A549 (cell line): Measurements from ENCODE around the gene GPR12. TPM values are rescaled to one million over a fixed set of nuclear protein-coding genes. Genes with fewer than 3 reads are reported as not detected.

Source experiments
- ATAC-seq, 2 experiments: fragments of 200-7000 bp in 1 of 2; fragments of >200 bp in 1 of 2; cut with Nextera tagmentation in 1 of 2; cut with Tn5 transposase in 1 of 2; 3 replicates each; pipeline versions ENCODE4 v1.8.0 to v1.9.1; 2018 to 2020; ENCODE audit warnings: mild to moderate bottlenecking in 1 of 2, moderate library complexity in 1 of 2
- CTCF ChIA-PET: fragments of 300-600 bp; sonication (Branson Sonifier 250); formaldehyde crosslinking; extraction: SDS; loops from one replicate; lab custom pipeline; 2021; ENCODE audit warnings: antibody characterized with exemption, inconsistent platforms; lab: Yijun Ruan, JAX
- POLR2A ChIA-PET: fragments of 350-600 bp; formaldehyde crosslinking; extraction: SDS; loops from one replicate; lab custom pipeline; 2021; ENCODE audit warnings: antibody characterized with exemption, inconsistent platforms; lab: Yijun Ruan, JAX
- DNase-seq, 2 experiments: peaks; one replicate each; pipeline versions ENCODE4 v3.0.0 to v3.0.0-alpha.2; 2011 to 2016; ENCODE audit warnings: low read depth in 1 of 2, low spot score in 1 of 2
- FAIRE-seq: peaks from 2 replicates; lab custom pipeline; 2011; peaks lifted over from hg19 to GRCh38; lab: Jason Lieb, UNC
- H3K27ac ChIP-seq, 2 experiments: fragments of >200 bp; sonication (Bioruptor Twin); formaldehyde crosslinking; 3 replicates each; pipeline ENCODE4 v1.5.1; 2016 to 2017
- H3K4me1 ChIP-seq: fragments of >200 bp; sonication (Bioruptor Twin); formaldehyde crosslinking; 3 replicates; pipeline ENCODE4 v1.6.1; 2016
- H3K4me2 ChIP-seq: fragments of >200 bp; sonication (Bioruptor Twin); formaldehyde crosslinking; 3 replicates; pipeline ENCODE4 v1.6.1; 2016
- H3K4me3 ChIP-seq: fragments of >200 bp; sonication (Bioruptor Twin); formaldehyde crosslinking; 3 replicates; pipeline ENCODE4 v1.5.1; 2016
- H3K9me3 ChIP-seq: fragments of >200 bp; sonication (Bioruptor Twin); formaldehyde crosslinking; 3 replicates; pipeline ENCODE4 v1.6.1; 2016
- BHLHE40 ChIP-seq: IDR thresholded peaks from 2 replicates; pipeline ENCODE4 v1.6.1; 2012; ENCODE audit warnings: low read depth, low read length, inconsistent platforms
- CBX2 ChIP-seq: fragments of 200-600 bp; sonication (generic); IDR thresholded peaks from 2 replicates; pipeline ENCODE4 v1.6.1; 2016; ENCODE audit warnings: low read depth, mild to moderate bottlenecking, borderline replicate concordance
- CHD4 ChIP-seq: fragments of 200-600 bp; sonication (generic); IDR thresholded peaks from 2 replicates; pipeline ENCODE4 v1.6.1; 2016; ENCODE audit warnings: antibody characterized with exemption, mild to moderate bottlenecking, borderline replicate concordance
- EHF ChIP-seq: fragments of 250-450 bp; sonication (Bioruptor Pico); IDR thresholded peaks from 2 replicates; pipeline ENCODE4 v1.5.0; 2020; ENCODE audit warnings: mild to moderate bottlenecking
- EHMT2 ChIP-seq: fragments of 200-600 bp; sonication (generic); IDR thresholded peaks from 2 replicates; pipeline ENCODE4 v1.6.1; 2016; ENCODE audit warnings: antibody characterized with exemption, low read depth, mild to moderate bottlenecking, moderate library complexity
- FOSB ChIP-seq: fragments of 250-450 bp; sonication (Bioruptor Pico); IDR thresholded peaks from 2 replicates; pipeline ENCODE4 v1.5.0; 2020; ENCODE audit warnings: mild to moderate bottlenecking, moderate library complexity
- FOSL2 ChIP-seq, 2 experiments: fragments of 450-650 bp in 1 of 2; fragments of >200 bp in 1 of 2; sonication (Bioruptor Twin) in 1 of 2; formaldehyde crosslinking; IDR thresholded peaks; 2 replicates each; pipeline versions ENCODE4 v1.5.0 to v1.6.1; 2016 to 2020; ENCODE audit warnings: mild to moderate bottlenecking in 1 of 2, moderate library complexity in 1 of 2
- HDAC2 ChIP-seq: fragments of 200-600 bp; sonication (generic); IDR thresholded peaks from 2 replicates; pipeline ENCODE4 v1.6.1; 2016
- HOXA7 ChIP-seq: fragments of 250-450 bp; sonication (Bioruptor Pico); IDR thresholded peaks from 2 replicates; pipeline ENCODE4 v1.5.0; 2020; ENCODE audit warnings: mild to moderate bottlenecking, moderate library complexity
- HOXB5 ChIP-seq: fragments of 250-450 bp; sonication (Bioruptor Pico); IDR thresholded peaks from 2 replicates; pipeline ENCODE4 v1.5.0; 2020; ENCODE audit warnings: mild to moderate bottlenecking, moderate library complexity
- JUN ChIP-seq, 2 experiments: fragments of >200 bp; sonication (Bioruptor Twin); formaldehyde crosslinking; IDR thresholded peaks; 2 replicates in 1 of 2; 3 replicates in 1 of 2; pipeline ENCODE4 v1.6.1; 2016 to 2017
- JUNB ChIP-seq: fragments of >200 bp; sonication (Bioruptor Twin); formaldehyde crosslinking; IDR thresholded peaks from 2 replicates; pipeline ENCODE4 v1.6.1; 2016
- KDM5A ChIP-seq: fragments of 200-600 bp; sonication (generic); IDR thresholded peaks from 2 replicates; pipeline ENCODE4 v1.6.1; 2016; ENCODE audit warnings: antibody characterized with exemption, mild to moderate bottlenecking
- MAFK ChIP-seq: fragments of 450-650 bp; IDR thresholded peaks from 2 replicates; pipeline ENCODE4 v1.6.1; 2014; ENCODE audit not compliant: partially characterized antibody
- MAZ ChIP-seq: fragments of 150-350 bp; IDR thresholded peaks from 2 replicates; pipeline ENCODE4 v1.6.1; 2014; ENCODE audit warnings: antibody characterized with exemption, low read depth, low read length, borderline replicate concordance
- MYC ChIP-seq: IDR thresholded peaks from 2 replicates; pipeline ENCODE4 v1.6.1; 2012; ENCODE audit warnings: mild to moderate bottlenecking, inconsistent platforms, low read length, improper control_type of control experiment, borderline replicate concordance
- NFE2L2 ChIP-seq: fragments of 150-350 bp; conservative IDR thresholded peaks from 2 replicates; pipeline ENCODE4 v1.6.1; 2014; ENCODE audit warnings: low read length
- NPAS2 ChIP-seq: fragments of 250-450 bp; sonication (Bioruptor Pico); IDR thresholded peaks from 2 replicates; pipeline ENCODE4 v1.8.0; 2022; ENCODE audit warnings: mild to moderate bottlenecking, moderate library complexity, borderline replicate concordance
- NR3C1 ChIP-seq: fragments of >200 bp; sonication (Bioruptor Twin); formaldehyde crosslinking; IDR thresholded peaks from 3 replicates; pipeline ENCODE4 v1.6.1; 2017
- RAD21 ChIP-seq, 2 experiments: fragments of >200 bp in 1 of 2; sonication (Bioruptor Twin) in 1 of 2; formaldehyde crosslinking in 1 of 2; IDR thresholded peaks in 1 of 2; conservative IDR thresholded peaks in 1 of 2; 2 replicates in 1 of 2; 3 replicates in 1 of 2; pipeline ENCODE4 v1.6.1; 2012 to 2018; ENCODE audit warnings: inconsistent platforms in 1 of 2
- RCOR1 ChIP-seq: fragments of 150-350 bp; IDR thresholded peaks from 2 replicates; pipeline ENCODE4 v1.6.1; 2014; ENCODE audit warnings: antibody characterized with exemption, low read length, low read depth
- RFX5 ChIP-seq: fragments of 450-650 bp; IDR thresholded peaks from 2 replicates; pipeline ENCODE4 v1.7.1; 2014; ENCODE audit warnings: antibody characterized with exemption, mild to moderate bottlenecking, moderate library complexity
- SREBF2 ChIP-seq: fragments of 450-650 bp; IDR thresholded peaks from 2 replicates; pipeline ENCODE4 v1.6.1; 2014; ENCODE audit warnings: mild to moderate bottlenecking, moderate library complexity
- TP53 ChIP-seq: fragments of 250-450 bp; sonication (Bioruptor Pico); IDR thresholded peaks from 2 replicates; pipeline ENCODE4 v1.5.0; 2021; ENCODE audit warnings: mild to moderate bottlenecking, moderate library complexity
- ZFP36 ChIP-seq: fragments of 450-650 bp; IDR thresholded peaks from 2 replicates; pipeline ENCODE4 v1.6.1; 2014; ENCODE audit warnings: borderline replicate concordance; ENCODE audit not compliant: partially characterized antibody
- ZNF302 ChIP-seq: fragments of 250-450 bp; sonication (Bioruptor Pico); IDR thresholded peaks from 2 replicates; pipeline ENCODE4 v1.9.0; 2021; ENCODE audit warnings: inconsistent platforms, mild to moderate bottlenecking, moderate library complexity
- WGBS: methylation state at CpG from one replicate; pipeline ENCODE4 v1.1.6; 2017; ENCODE audit errors: missing lambda C conversion rate; 5-methylcytosine and 5-hydroxymethylcytosine counted together
- polyA plus RNA-seq, 4 experiments: library from polyadenylated mRNA; depleted of rRNA in 3 of 4; stranded (reverse); fragments of >200 nt; fragmentation: RNase III in 1 of 4; extraction: RNeasy Plus Mini Kit Qiagen cat#74134 plus additional on column Dnase treatment in 1 of 4; gene quantifications; 2 replicates in 3 of 4; 3 replicates in 1 of 4; pipeline ENCODE4 v1.2.3, GENCODE V29; 2011 to 2017
- TF ChIP-seq, protein P1 (sequence below): fragments of 250-450 bp; sonication (Bioruptor Pico); IDR thresholded peaks from 2 replicates; pipeline ENCODE4 v1.5.0; 2021; ENCODE audit warnings: mild to moderate bottlenecking, moderate library complexity, borderline replicate concordance
- TF ChIP-seq, protein P2 (sequence below): IDR thresholded peaks from 2 replicates; pipeline ENCODE4 v1.6.1; 2012
- TF ChIP-seq, protein P3 (sequence below): fragments of >200 bp; sonication (Bioruptor Twin); formaldehyde crosslinking; IDR thresholded peaks from 2 replicates; pipeline ENCODE4 v1.6.1; 2016
- TF ChIP-seq, protein P4 (sequence below): fragments of 150-350 bp; IDR thresholded peaks from 2 replicates; pipeline ENCODE4 v1.6.1; 2014; ENCODE audit warnings: low read depth, mild to moderate bottlenecking, low read length

The GPR12 gene
- polyA plus RNA-seq, 2 of the 4 experiments (the other 2 are of a cell fraction) = not detected

DNA sequence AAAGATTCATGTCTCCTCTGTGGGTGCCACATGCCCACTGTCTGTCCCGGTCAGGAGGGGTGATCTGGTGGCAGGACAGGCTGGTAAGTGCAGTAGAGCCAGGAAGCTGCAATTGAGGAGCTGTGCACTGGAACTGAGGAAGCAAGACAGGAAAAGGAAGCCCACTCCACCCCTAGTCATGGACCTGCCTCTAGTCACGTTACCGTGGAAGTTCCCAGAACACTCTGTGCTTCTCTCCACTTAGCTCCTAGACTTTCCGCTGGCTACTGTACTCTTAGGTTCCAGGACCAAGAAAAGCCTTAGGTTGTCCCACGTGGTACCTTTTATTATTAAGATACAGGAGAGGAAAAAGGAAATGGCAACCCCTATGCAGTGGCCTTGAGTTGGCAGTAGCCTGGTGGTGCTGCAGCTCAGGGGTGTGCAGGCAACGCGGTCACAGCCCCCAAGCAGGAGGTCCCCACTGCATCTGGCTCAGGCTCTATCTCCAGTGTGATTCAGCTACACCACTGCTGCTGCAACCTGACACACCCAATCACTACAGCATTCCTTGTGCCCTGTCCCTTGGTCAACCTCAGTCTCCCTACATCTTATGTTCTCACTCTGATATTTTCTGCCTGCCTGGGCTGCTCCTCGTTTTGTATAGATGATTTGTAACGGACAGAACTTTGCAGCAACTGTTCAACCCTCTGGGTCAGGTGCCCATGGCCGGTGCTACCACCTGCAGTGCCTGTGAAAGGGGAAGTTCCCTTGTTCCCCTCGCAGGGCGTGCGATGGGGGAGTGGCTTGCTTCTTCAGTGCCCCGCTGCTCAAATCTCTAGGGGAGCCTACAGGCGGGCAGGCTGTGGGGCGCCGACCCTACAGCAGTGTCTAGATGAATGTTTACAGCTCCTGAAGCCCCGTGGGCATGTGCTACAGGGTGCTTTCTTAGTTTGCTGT, 24.4 kb upstream of the GPR12 start:
- 22% methylated on average over 8 of the region's 18 CpGs for WGBS
- CTCF ChIA-PET = no interaction called here
- no peak for DNase-seq
- TF ChIP-seq ZFP36 = no peak
- TF ChIP-seq JUN (IDR thresholded peaks at IDR 0.05) = no peak
- TF ChIP-seq CHD4 = no peak
- TF ChIP-seq, protein P1, sequence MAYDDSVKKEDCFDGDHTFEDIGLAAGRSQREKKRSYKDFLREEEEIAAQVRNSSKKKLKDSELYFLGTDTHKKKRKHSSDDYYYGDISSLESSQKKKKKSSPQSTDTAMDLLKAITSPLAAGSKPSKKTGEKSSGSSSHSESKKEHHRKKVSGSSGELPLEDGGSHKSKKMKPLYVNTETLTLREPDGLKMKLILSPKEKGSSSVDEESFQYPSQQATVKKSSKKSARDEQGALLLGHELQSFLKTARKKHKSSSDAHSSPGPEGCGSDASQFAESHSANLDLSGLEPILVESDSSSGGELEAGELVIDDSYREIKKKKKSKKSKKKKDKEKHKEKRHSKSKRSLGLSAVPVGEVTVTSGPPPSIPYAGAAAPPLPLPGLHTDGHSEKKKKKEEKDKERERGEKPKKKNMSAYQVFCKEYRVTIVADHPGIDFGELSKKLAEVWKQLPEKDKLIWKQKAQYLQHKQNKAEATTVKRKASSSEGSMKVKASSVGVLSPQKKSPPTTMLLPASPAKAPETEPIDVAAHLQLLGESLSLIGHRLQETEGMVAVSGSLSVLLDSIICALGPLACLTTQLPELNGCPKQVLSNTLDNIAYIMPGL (CRISPR knock-in tag) = no peak
- no peak for TF ChIP-seq NFE2L2
- TF ChIP-seq NR3C1 = no peak
- no peak for TF ChIP-seq NPAS2 (CRISPR knock-in tag)
- TF ChIP-seq CBX2 = no peak
- TF ChIP-seq ZNF302 (CRISPR knock-in tag) = no peak
- no peak for TF ChIP-seq EHF (CRISPR knock-in tag)
- no peak for TF ChIP-seq HOXB5 (CRISPR knock-in tag)
- no peak for TF ChIP-seq MAZ
- TF ChIP-seq, protein P2, sequence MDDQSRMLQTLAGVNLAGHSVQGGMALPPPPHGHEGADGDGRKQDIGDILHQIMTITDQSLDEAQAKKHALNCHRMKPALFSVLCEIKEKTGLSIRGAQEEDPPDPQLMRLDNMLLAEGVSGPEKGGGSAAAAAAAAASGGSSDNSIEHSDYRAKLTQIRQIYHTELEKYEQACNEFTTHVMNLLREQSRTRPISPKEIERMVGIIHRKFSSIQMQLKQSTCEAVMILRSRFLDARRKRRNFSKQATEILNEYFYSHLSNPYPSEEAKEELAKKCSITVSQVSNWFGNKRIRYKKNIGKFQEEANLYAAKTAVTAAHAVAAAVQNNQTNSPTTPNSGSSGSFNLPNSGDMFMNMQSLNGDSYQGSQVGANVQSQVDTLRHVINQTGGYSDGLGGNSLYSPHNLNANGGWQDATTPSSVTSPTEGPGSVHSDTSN = no peak
- TF ChIP-seq MYC = no peak
- no peak for TF ChIP-seq FOSB (CRISPR knock-in tag)
- TF ChIP-seq, protein P3, sequence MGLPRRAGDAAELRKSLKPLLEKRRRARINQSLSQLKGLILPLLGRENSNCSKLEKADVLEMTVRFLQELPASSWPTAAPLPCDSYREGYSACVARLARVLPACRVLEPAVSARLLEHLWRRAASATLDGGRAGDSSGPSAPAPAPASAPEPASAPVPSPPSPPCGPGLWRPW = no peak
- TF ChIP-seq SREBF2 = no peak
- TF ChIP-seq EHMT2 = no peak
- no peak for TF ChIP-seq TP53 (CRISPR knock-in tag)
- TF ChIP-seq RCOR1 = no peak
- H3K27ac ChIP-seq = no peak overlapping the region
- no peak overlapping the region for H3K4me2 ChIP-seq
- FAIRE-seq = no peak
- POLR2A ChIA-PET = no interaction called here
- no peak for ATAC-seq
- no peak overlapping the region for H3K4me3 ChIP-seq
- H3K4me1 ChIP-seq = no peaks in the 10 kb centered on the region
- H3K9me3 ChIP-seq = no peaks in the 10 kb centered on the region

DNA sequence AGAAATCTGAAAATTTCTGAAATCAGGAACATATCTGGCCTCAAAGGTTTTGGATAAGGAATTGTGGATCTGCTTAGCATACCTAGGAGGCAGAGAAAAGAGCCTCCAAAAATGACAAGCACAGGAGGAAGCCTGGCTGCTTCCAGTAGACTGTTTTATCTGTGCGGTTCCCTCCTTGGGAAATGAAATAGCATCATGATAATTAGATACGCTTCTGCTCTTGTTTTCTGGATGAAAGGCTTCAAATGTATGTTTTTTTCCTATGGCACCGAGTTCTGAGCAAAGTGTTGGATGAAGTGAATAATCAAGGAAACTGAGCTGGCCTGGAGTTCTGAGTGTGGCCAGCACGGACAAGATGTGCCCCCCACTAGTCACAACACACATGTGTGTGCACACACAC, 19.8 kb upstream of the GPR12 start:
- Histone ChIP-seq H3K27ac (no peak overlapping the region), H3K4me2 (no peak overlapping the region), H3K4me3 (no peak overlapping the region), H3K9me3 (no peaks in the 10 kb centered on the region), H3K4me1 (no peaks in the 10 kb centered on the region)
- CTCF ChIA-PET = no interaction called here
- DNase-seq = no peak
- POLR2A ChIA-PET = no interaction called here
- 29% methylated on average over 4 of the region's 4 CpGs for WGBS
- FAIRE-seq = no peak
- no peak for ATAC-seq
- TF ChIP-seq CBX2 (no peak), HOXA7 (no peak), HDAC2 (no peak), TP53 (CRISPR knock-in tag) (no peak), BHLHE40 (no peak), JUN (IDR thresholded peaks at IDR 0.05) (no peak), FOSL2 (IDR thresholded peaks at IDR 0.05) (no peak), FOSL2 (CRISPR knock-in tag; IDR thresholded peaks at IDR 0.05) (no peak), EHMT2 (no peak), RFX5 (no peak), KDM5A (no peak), MAFK (no peak), JUNB (no peak), NFE2L2 (no peak), RAD21 (conservative IDR thresholded peaks at IDR 0.05 in 1 of 2, IDR thresholded peaks at IDR 0.05 in 1 of 2) (no peak), NR3C1 (no peak)
- TF ChIP-seq, protein P4, sequence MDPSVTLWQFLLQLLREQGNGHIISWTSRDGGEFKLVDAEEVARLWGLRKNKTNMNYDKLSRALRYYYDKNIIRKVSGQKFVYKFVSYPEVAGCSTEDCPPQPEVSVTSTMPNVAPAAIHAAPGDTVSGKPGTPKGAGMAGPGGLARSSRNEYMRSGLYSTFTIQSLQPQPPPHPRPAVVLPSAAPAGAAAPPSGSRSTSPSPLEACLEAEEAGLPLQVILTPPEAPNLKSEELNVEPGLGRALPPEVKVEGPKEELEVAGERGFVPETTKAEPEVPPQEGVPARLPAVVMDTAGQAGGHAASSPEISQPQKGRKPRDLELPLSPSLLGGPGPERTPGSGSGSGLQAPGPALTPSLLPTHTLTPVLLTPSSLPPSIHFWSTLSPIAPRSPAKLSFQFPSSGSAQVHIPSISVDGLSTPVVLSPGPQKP = no peak
